GM18861 (cell line): ENCODE data around the gene STEAP1B.

ENCODE experiments used
- ATAC-seq: cut with Tn5 transposase; IDR thresholded peaks from one replicate; pipeline ENCODE4 v1.9.1; 2021; ENCODE audit not compliant: unreplicated experiment

The STEAP1B gene

GRCh38 chr7:22406715-22407114, 93.3 kb downstream of the STEAP1B start:
- no peak for ATAC-seq

GRCh38 chr7:22404421-22405023, 95.5 kb downstream of the STEAP1B start:
- ATAC-seq = no peak

- no peak for ATAC-seq
Observed at GRCh38 chr7:22403344-22403743, 96.6 kb downstream of the STEAP1B start.

- peak; percentile 44 for ATAC-seq
Observed at GRCh38 chr7:22402250-22402649, 97.7 kb downstream of the STEAP1B start.

- ATAC-seq = no peak
Observed at GRCh38 chr7:22400936-22401553, 98.9 kb downstream of the STEAP1B start.

- no peak for ATAC-seq
Observed at GRCh38 chr7:22400150-22400814, 99.7 kb downstream of the STEAP1B start.

- no peak for ATAC-seq
Observed at GRCh38 chr7:22399546-22399945, 100.4 kb downstream of the STEAP1B start.

- no peak for ATAC-seq
Observed at GRCh38 chr7:22399091-22399490, 100.9 kb downstream of the STEAP1B start.

- ATAC-seq = no peak
Observed at GRCh38 chr7:22397981-22398380, 102.0 kb downstream of the STEAP1B start.

- no peak for ATAC-seq
Observed at GRCh38 chr7:22395222-22395621, 104.8 kb downstream of the STEAP1B start.

- no peak for ATAC-seq
Observed at GRCh38 chr7:22394739-22395138, 105.2 kb downstream of the STEAP1B start.

- no peak for ATAC-seq
Observed at GRCh38 chr7:22393913-22394729, 105.9 kb downstream of the STEAP1B start.

- no peak for ATAC-seq
Observed at GRCh38 chr7:22390516-22390915, 109.5 kb downstream of the STEAP1B start.

GRCh38 chr7:22389892-22390291, 110.1 kb downstream of the STEAP1B start:
- ATAC-seq = no peak

GRCh38 chr7:22387583-22387982, 112.4 kb downstream of the STEAP1B start:
- no peak for ATAC-seq

- ATAC-seq = peak; percentile 56
Observed at GRCh38 chr7:22386865-22387264, 113.1 kb downstream of the STEAP1B start.

GRCh38 chr7:22386206-22386858, 113.7 kb downstream of the STEAP1B start:
- peak; percentile 74 for ATAC-seq

- no peak for ATAC-seq
Observed at GRCh38 chr7:22385326-22385725, 114.7 kb downstream of the STEAP1B start.

GRCh38 chr7:22380333-22380732, 119.7 kb downstream of the STEAP1B start:
- ATAC-seq = no peak

GRCh38 chr7:22378199-22378980, 121.6 kb downstream of the STEAP1B start:
- ATAC-seq = no peak
